Measurements from ENCODE around the gene LRRC74A.

LRRC74A gene

DNA sequence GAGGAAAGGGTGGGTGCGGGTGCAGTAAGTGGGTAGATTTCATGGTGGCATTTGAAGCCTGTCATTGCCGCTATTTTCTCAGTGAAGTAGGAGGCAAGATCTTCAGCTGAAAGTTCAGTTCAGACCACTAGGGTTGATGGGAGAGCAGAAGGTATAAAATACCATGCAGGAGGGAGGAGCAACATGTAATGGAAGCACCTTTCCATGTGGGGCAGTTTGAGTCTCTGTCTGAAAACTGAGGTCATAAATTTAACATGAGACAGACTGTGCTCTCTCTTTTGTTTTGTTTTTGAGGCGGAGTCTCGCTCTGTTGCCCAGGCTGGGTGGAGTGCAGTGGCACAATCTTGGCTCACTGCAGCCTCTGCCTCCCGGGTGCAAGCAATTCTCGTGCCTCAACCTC lies 22.7 kb downstream of the LRRC74A start:
- DNase-seq (ENCODE audit: low read depth): peak; percentile 9

DNA sequence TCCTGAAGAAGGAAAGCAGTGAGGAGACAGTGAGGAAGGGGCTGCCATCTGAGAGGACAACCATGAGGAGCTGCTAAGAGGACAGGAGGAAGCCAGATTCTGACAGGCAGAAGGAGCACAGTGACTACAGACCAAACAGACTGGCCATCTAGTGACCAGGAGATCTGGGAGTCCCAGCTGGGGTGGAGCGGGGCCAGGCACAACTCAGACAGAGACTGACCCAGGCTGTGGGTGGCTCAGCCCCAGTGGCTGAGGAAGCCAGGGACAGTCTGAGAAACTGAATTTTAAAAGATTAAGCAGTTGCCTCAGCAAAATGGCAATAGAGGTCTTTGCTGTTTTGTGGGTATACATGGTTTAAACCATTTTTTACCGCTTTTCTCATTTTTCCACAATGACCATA lies 28.9 kb downstream of the LRRC74A start:
- no peak for DNase-seq (ENCODE audit: low read depth)

DNA sequence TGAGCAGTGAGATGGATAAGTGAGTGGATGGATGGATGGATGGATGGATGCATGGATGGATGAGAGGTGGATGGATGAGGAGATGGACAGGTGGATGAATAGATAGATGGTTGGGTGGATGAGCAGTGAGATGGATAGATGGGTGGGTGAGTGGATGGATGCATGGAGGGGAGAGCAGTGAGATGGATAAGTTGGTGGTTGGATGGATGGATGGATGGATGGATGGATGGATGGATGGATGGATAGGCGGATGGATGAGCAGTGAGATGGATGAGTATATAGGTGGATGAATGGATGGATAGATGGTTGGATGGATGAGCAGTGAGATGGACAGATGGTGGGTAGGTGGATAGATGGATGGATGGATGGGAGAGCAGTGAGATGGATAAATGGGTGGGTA lies 30.6 kb downstream of the LRRC74A start:
- no peak for DNase-seq (ENCODE audit: low read depth)

DNA sequence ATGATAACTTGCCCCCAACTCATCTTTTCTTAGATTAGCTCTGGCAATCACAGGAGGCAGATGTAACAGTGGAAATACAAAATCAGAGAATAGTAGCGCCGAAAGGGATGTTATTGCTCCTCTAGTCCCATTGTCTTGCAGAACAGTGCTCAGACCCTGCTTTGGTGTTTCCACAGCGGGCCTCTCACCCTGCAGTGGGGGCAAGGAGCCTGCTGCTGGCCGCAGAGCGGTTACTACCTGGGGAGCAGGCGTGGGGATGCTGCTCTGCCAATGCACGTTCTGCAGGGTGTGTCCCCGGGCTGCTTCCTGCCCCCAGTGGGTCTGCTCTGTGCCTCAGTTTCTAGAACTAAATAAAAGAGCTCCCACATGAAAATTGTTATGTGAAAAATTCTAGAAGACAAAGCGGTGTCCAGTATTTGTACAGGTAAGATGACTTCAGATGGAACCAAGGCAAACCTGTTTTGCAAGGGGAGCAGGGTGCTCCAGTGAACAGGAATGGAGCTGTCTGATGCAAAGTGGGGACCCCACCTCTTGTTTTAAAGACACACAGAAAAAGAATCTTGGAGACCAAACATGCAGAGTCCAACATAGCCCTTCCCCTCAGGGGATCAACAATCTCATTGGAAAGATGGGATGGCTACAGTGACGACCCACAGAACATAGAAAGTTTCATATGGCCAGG lies 35.5 kb downstream of the LRRC74A start:
- DNase-seq (ENCODE audit: low read depth): no peak

DNA sequence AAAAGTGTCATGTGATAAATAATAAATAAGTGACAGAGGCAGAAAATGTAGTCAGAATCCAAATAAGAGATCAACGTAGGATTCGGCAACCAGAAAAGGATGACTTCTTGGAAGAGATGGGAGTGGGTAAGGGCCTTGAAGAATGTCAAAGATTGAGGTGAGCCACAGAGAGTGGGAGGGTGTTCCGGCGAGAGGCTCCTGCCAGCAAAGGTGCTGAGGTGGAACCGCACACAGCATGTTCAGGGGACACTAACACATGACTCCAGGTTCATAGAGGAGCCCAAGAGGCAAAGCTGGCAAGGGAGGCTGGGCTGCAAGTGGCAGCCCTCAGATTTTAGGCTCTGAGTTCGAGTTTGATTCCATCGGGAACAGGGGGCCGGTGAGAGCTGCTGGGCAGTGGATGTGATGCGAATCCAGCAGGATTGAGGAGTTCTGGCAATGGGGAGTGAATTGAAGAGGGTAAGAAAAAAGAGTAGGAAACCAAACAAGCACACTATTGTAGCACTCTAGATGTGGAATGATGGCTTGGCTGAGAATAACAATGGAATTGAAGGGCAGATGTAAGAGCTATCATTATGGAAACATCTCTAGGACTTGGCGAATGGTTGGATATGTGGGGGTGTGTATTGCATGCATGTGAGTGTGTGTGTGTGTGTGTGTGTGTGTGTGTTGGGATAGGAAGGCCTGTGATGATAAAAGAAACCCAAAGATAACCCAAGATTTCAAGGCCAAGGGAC lies 36.5 kb downstream of the LRRC74A start:
- no peak for DNase-seq (ENCODE audit: low read depth)

DNA sequence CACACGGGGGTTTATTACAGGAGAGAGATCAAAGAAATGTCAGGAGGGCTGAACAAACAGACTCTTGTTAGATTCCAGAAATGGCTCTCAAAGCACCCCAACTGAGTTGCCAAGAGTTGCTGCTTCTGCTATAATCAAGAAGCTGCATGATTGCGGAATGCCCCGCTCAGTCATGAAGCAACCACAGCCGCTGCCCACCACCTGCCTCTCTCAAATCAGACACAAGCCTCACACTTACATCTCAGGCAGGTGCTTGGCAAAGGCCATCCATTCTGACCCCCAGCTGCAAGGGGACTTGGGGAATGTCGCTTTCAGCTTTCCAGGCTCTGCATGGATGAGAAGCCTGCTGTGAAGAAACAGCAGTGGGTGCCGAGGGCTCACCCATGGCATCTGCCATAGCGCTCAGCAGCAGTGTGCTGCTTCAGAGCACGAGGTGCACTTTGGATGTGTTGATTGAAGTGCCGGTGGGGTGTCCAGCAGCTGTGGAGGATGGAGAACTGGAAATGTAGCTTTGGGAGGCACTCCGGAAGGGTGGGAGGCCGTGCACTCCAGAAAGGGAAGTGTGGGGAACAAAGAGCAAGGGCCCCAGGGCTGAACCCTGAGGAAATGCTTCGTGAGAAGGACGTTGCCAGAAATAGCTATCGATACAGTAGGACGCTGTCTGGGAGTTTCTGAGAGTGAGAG lies 37.7 kb downstream of the LRRC74A start:
- DNase-seq (ENCODE audit: low read depth): no peak

DNA sequence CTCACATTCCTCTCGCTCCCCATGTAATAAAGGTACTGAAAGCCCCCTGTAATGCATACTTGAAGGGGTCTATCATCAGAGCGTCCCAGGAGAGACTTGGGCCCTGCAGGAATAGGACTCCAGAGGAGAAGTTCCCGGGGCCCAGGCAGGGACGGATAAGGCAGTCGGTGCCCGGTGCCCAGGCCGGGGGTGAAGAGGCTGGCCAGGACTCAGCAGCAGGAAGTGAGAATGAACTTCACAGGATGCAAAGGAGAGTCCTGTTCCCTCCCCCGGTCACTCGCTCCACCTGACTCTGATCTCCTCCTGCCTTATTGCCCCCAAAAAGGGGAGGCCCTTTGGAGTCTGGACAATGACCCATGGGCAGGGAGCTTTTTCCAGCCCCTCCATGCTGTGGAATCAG lies 40.2 kb downstream of the LRRC74A start:
- DNase-seq (ENCODE audit: low read depth): no peak

DNA sequence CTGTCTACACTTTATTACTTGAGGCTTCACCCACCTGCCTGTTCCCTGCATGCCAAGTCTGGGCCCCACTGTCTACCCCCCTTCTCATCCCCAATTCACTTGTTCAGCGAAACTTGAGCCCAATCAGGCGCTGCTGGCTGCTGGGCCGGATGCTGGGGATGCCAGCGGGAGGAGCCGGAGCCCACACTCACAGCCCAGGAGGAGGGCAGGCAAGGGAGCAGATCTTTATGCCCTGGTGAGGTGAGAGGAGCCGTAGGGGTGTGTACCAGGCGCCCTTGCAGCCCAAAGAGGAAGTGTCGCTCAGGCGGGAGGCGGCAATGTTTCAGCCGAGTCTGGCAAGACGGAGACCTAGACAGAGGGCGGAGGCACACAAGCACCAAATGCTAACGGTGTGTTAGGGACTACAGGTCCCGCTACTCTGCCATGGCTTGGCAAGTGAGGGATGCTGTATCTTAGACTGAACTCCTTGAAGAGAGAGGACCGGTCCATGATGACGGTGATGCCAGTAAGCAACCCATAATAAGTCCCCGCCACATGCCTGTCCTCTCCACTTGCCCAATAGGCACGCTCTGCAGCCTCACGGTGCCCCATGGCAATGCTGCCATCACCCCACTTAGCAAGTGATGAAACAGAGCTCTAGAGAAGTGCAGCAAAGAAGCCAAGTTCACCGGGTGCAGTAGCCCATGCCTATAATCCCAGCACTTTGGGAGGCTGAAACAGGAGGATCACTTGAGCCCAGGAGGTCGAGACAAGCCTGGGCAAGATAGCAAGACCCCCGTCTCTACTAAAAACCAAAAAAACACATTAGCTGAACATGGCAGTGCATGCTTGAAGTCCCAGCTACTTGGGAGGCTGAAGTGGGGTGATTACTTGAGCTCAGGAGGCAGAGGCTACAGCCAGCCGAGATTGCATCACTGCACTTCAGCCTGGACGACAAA lies 41.6 kb downstream of the LRRC74A start:
- DNase-seq (ENCODE audit: low read depth): no peak

DNA sequence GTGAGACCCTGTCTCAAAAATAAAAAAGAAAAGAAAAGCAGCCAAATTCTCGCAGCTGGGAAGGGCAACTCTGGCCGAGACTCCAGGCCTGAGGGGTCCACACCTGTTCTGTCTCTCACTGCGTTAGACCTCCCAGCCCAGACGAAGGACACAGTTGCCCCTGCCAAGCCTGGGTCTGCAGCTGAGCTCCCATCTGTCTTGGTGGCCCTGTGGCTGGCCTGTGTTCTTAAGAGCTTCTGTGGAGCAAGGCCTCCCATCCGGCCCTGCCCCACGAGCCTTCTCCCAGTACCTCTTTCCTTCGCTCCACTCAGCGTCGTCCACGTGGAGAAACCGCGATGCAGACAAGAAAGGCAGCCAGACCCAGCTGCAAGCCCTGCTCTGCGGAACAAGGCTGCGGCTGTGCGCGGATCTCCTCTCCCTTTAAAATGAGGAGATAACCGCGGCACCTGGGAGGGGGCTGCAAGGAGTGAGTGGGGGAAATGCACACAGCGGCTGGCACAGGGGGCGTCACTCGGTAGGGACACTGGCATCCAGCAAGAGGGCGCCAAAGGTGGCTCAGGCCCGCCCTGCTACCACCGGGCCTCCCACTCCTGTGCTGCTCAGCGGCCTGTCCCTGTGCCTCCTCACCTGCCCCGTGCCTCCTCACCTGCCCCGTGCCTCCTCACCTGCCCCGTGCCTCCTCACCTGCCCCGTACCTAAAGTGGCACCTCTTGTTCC lies 42.4 kb downstream of the LRRC74A start:
- DNase-seq (ENCODE audit: low read depth): no peak

DNA sequence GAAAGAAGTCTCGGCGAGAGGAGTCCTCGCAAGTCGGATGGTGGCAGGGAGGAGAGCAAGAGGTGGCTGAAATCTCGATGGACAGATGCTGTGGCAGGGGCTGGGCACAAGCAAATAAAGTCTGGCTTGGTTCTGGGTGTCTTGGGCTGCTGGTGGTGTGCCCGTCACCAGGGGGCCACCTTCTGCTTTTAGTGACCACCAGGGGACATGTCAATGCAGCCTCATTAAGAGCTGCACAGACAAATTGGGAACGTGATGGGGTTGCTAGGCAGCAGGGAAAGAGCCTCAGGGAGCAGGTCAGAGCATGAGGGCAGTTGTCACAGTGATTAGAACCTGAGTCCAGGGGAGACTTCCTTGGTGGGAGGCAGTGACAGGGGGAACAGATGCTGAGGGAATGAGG lies 44.0 kb downstream of the LRRC74A start:
- DNase-seq (ENCODE audit: low read depth): peak; percentile 44

DNA sequence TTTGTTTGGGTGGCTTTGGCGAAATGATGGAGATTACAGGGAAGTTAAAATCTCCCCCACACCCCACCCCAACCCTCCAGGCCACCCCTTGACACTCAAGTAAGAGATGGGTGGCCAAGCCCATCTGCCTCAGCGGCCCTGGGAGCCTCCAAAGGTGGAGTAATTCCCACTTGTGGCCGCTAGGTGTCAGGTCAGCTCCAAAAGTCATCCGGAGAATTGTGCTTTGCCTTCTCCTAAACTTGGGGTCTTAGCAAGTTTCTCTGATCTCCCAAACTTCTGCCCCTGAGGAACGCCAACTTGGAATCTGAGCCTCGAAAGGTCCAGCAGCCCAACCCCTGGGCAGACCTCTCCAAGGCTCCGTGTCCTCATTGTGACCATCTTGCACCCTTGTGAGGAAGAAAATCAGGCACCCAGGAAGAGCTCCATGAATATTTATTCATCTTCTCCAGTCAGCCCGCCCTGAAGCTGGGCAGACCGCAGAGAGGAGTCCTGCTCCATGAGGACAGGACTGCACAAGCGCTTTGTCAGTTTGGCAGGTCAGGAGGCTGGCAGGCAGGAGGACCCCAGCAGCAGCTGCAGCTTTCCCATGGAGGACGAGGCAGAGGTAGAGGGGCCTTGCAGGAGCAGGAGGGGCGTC lies 46.7 kb downstream of the LRRC74A start:
- DNase-seq (ENCODE audit: low read depth): peak; percentile 60

DNA sequence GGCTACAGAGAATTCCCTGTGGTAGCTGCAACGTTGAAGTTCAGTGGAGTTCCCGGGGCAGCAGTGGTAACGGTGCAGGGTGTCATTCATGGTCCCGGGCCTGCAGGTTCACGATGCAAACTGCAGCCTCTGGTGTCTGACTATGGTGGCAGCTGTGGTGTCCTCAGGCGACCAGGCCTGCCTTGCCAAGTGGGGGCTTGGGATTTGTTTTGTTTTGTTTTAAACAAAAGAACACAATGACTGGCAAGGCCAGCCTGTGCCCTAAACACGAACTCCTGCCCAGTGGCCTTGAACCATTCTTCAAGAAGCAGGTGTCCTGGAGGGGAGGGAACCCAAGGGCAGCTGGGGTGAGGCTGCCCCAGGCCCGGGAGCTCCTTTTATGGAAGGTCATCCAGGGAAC lies 48.5 kb downstream of the LRRC74A start:
- no peak for DNase-seq (ENCODE audit: low read depth)

DNA sequence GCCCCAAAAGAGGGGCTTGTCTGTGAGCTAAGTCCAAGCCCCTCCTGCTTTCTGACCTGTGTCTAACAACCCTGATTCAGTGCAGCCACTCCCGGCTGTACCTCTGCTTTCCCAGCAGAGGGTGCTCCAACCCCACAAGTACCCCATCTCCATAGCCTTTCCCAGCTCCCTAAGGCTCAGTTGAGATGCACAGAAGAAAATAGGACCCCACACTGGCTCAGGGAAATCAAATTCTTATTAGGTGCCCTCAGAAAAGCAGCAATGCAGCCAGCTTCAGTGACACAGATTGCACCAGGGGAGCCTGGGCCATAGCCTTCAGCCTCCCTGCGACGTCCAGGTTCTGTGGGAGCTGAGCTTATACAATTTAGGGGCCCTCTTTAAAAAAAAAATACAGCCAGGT lies 49.9 kb downstream of the LRRC74A start:
- DNase-seq (ENCODE audit: low read depth): peak; percentile 83

DNA sequence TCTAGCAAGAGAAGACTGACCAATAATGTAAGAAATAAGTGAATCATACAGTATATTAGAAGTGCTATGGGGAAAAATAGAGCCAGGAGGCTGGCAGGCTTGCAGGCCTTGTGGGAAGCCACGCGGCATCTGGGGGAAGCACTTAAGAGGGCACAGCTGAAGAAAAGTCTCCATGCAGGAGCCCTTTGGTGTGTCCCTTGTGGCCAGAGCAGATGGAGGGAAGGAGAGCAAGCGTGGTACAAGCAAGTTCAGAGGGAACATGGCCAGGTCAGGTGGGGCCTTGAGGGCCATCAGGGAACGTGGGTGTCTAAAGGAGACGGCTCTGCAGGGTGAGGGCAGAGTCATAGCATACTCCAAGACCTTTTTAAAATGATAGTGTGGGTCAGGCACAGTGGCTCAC lies 51.7 kb downstream of the LRRC74A start:
- no peak for DNase-seq (ENCODE audit: low read depth)

DNA sequence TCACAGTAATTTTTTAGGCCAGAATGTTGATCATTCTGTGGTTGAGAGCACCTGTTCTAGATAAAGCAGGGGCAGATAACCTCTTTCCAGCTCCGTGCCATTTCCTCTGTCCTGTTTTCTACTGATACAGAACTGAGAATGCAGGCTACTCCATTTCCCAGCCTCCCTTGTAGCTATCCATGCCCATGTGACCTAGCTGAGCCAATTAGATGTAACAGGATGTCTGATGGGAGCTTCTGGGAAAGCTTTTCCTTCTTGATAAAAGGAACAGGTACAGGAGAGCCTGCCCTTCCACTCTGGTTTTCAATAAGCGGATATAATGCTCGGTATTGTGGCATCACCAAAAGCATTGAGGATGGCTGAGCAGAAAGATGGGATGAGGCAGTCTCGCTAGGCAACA lies 54.2 kb downstream of the LRRC74A start:
- DNase-seq (ENCODE audit: low read depth): peak; percentile 10

DNA sequence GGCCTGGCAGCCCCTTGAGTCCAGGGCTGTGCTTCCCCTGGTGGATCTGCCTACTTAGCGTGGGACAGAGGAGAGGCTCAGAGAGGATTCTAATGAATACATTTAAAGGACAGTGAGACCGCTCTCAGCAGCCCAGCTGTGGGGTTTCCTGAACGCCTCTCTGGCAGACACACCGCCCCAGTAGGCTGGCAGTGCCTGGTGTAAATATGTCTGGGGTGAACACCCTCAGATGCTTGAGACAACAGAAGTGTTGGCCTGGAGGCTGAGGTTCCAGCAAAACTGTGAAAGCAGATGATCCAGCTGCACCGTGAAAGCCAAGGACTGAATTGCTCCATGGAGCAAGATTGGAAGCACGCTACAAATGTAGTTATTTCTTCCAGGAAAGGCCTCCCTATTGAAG lies 55.1 kb downstream of the LRRC74A start:
- DNase-seq (ENCODE audit: low read depth): no peak

DNA sequence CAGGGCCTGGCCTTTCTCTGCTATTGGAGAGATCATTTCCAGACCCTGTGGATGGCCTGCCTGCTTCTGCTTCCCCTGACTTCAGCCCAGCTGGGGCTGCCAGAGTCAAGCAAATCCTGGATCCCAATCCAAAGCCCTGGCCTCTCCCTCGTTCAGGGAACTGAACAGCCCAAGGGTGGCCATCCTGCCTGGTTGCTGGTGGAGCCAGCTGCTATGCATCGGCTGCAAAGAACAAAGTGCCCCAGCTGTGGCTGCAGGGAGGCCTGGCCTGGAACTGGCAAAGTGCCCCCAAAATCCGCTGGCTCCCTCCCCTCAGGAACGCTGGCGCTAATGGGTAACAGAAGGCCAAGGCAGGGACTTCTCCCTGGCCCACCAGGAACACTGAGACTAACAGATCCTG lies 56.4 kb downstream of the LRRC74A start:
- no peak for DNase-seq (ENCODE audit: low read depth)

DNA sequence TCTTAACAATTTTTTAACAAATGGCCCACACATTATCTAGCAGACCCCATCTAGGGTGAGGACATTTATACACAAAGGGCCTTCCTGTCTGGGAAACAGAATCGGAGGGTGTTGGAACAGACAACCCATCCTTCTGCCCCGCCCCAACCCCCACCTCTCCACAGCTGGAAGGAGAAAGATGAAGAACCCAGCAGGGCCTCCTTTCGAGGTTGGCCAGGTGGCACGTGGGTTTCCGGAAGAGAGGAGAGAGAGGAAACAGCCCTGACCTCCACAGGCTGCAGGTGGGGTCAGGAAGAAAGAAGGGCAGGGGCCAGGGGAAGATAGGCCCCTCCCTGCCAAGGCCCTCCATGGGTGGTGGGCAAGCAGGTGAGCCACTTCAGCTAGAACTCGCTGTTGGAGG lies 57.2 kb downstream of the LRRC74A start:
- DNase-seq (ENCODE audit: low read depth): no peak

DNA sequence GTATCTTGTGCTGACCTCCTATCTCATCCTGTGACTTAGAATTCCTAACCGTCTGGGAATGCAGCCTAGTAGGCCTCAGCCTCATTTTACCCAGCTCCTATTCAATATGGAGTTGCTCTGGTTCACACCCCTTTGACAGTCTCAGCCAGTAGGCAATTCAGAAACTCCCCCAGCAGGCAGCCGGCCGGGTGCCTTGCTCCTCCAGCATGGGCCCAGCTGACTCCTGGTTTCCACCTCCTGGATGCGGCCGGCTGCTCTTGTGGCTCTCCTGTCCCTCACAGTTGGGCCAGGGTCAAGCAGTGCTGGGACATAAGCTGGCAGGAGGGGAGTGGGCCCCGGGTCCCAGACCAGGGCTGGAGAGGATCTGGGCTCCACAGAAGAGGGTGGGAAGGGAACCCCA lies 58.2 kb downstream of the LRRC74A start:
- no peak for DNase-seq (ENCODE audit: low read depth)

DNA sequence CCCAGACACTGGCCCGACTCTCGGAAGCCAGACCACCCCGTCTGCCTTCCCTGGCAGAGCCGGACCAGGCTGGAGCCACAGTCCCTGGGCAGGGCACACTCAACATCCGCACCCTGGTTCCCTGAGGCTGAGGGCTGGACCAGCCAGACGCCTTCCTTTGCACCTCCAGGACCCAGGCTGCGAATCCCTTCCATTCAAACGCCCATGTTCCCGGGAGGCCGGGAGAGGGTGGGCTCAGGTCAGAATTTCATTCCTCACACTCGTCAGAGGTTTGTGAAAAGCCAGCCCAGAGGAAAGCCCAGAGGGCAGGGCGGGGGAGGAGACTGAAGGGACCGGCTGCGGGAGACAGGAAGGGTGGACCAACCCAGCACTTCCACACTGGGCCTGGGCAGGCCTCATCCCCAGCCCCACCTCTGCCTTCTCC lies 58.7 kb downstream of the LRRC74A start:
- DNase-seq (ENCODE audit: low read depth): no peak

DNA sequence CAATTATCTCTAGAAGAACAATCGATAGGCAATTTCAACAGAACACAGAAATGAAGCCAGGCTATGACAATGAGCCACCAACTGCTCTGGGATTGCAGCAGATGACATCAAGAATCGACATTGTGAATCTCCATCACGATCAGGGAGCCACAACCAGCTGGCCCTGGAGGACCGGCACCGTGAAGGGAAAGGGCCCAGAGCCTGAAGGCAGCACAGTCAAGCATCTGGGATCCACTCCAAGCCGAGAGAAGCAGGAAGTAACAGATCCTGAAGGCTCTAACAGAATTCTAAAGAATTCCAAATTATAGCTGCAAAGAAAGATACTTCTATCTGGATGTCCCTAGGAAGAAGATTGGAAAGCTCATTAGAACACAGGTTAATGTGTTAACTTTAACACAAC lies 61.0 kb downstream of the LRRC74A start:
- peak; percentile 23 for DNase-seq (ENCODE audit: low read depth)

All from ELR (cell line).